Brain microvascular endothelial cell (primary cell): ENCODE results near the gene STK39.

Source experiments
- DNase-seq: peaks from one replicate; pipeline ENCODE4 v3.0.0-alpha.2; 2020
- H3K27ac ChIP-seq: fragments of 250-450 bp; sonication (Bioruptor Pico); 2 replicates; pipeline ENCODE4 v1.5.1; 2020; ENCODE audit warnings: mild to moderate bottlenecking, moderate library complexity
- H3K27me3 ChIP-seq: fragments of 250-450 bp; sonication (Bioruptor Pico); replicated peaks from 2 replicates; pipeline ENCODE4 v1.5.1; 2020; ENCODE audit warnings: mild to moderate bottlenecking
- H3K36me3 ChIP-seq: fragments of 250-450 bp; sonication (Bioruptor Pico); replicated peaks from 2 replicates; pipeline ENCODE4 v1.5.1; 2020; ENCODE audit warnings: mild to moderate bottlenecking
- H3K4me3 ChIP-seq: 2 replicates; pipeline ENCODE4 v1.5.1; 2011; ENCODE audit warnings: low read depth, mild to moderate bottlenecking, control low read depth, low read length, moderate library complexity
- in situ Hi-C: cut with HindIII; loops from 2 replicates; pipeline ENCODE4 v1.10.0; 2017; ENCODE audit warnings: low sequenced_read_pairs, low pct_ligation_motif_present
- TF ChIP-seq, protein P1 (sequence below): IDR thresholded peaks from 2 replicates; pipeline ENCODE4 v1.5.1; 2011; ENCODE audit warnings: low read depth, mild to moderate bottlenecking, moderate library complexity, low read length, control low read depth, inconsistent platforms; ENCODE audit errors: missing control alignments

Gene STK39

DNA sequence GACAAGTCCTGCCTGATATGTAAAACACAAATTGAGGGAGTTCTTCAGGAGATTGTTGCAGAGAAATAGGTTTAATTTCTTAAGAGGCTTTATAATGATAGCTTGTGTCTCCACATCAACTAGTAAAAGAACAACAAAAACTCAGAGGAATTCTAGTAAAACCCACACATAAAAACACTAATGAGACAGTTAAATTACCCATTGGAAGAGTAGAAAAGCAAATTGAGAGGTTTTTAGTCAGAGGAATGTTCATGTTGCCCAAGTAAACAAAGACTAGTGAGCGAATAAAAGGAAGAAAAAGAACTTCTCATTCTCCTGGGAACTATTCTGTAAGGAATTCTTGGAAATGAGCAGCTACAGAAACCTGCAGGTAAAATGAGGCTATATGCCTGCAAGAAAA lies 330.6 kb downstream of the STK39 start:
- Histone ChIP-seq H3K36me3 (no peaks in the 10 kb centered on the region), H3K27me3 (no peaks in the 10 kb centered on the region), H3K27ac (no peak overlapping the region), H3K4me3 (no peak overlapping the region)
- DNase-seq, result no peak
- in situ Hi-C loops, result no loop called here
- TF ChIP-seq, protein P1, sequence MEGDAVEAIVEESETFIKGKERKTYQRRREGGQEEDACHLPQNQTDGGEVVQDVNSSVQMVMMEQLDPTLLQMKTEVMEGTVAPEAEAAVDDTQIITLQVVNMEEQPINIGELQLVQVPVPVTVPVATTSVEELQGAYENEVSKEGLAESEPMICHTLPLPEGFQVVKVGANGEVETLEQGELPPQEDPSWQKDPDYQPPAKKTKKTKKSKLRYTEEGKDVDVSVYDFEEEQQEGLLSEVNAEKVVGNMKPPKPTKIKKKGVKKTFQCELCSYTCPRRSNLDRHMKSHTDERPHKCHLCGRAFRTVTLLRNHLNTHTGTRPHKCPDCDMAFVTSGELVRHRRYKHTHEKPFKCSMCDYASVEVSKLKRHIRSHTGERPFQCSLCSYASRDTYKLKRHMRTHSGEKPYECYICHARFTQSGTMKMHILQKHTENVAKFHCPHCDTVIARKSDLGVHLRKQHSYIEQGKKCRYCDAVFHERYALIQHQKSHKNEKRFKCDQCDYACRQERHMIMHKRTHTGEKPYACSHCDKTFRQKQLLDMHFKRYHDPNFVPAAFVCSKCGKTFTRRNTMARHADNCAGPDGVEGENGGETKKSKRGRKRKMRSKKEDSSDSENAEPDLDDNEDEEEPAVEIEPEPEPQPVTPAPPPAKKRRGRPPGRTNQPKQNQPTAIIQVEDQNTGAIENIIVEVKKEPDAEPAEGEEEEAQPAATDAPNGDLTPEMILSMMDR, result no peak

DNA sequence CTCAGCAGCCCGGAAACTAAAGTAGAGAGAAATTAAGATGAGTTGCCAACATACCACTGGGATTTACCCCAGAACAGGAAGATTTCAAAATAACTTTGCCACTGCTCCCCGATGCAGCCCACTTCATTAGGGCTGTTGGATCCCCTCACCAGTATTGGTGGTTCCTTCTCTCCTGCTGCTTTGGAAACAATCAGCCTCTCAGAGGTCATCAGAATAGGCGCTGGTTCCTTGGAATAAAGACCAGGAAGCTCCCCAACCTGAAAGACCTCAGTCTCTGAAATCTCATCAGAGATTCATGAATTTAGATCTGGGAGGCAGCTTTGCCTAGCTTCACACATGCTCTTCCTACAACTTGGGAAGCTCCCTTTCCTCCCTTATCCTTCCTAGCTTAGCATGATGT lies 332.4 kb downstream of the STK39 start:
- DNase-seq, result no peak
- in situ Hi-C loops, result no loop called here
- Histone ChIP-seq H3K36me3 (no peaks in the 10 kb centered on the region), H3K4me3 (no peak overlapping the region), H3K27me3 (no peaks in the 10 kb centered on the region), H3K27ac (no peak overlapping the region)
- TF ChIP-seq, protein P1, result no peak

DNA sequence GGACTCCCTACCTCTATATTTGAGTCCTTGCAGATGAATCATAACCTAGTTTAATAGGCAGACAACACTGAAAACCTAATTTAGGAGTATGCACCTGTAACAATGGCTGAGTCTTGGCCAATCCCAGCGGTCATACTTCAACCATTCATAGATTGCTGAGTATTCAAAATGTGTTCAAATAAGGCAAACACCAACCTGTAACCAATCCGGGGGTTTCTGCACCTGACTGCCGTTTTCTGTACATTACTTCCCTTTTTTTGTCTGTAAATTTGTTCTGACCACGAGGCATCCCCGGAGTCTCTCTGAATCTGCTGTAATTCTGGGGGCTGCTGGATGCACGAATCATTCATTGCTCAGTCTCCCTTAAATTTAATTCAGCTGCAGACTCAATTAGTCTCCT lies 338.6 kb downstream of the STK39 start:
- H3K27ac ChIP-seq, result no peak overlapping the region
- H3K27me3 ChIP-seq, result no peaks in the 10 kb centered on the region
- TF ChIP-seq, protein P1, result no peak
- no peak overlapping the region for H3K4me3 ChIP-seq
- H3K36me3 ChIP-seq, result no peaks in the 10 kb centered on the region
- DNase-seq, result no peak
- in situ Hi-C loops, result no loop called here

DNA sequence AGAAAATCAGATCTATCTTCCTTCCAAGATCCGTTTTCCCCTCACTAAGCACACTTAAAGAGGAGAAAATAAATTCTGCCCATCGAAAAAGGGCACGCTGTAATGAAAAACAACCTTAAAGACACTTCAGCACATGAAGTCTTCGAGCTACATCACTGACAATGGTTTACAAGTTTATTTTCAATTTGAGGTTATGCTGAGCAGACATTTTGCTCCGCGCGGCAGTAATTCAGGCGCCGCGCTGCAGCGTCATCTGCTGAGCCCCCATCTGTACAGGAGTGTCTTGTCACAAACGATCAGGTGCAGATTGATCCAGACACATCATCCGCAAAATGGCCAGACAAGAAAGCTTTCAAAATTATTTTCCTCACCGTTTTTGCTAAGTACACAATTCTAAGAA lies 341.7 kb downstream of the STK39 start:
- DNase-seq, result no peak
- in situ Hi-C loops, result no loop called here
- Histone ChIP-seq H3K27me3 (no peaks in the 10 kb centered on the region), H3K36me3 (no peaks in the 10 kb centered on the region), H3K27ac (no peak overlapping the region), H3K4me3 (no peak overlapping the region)
- TF ChIP-seq, protein P1, result no peak
